DND-41 (cell line): ENCODE results near the gene GYG2.
"Not testable (repeated sequence)": the region's sequence is repeated elsewhere in the genome, so short reads cannot be mapped to it uniquely, and the experiment has no call there.

ENCODE experiments used
- ATAC-seq: fragments of 200-7000 bp; cut with Tn5 transposase; 3 replicates; pipeline ENCODE4 v1.9.1; 2021; ENCODE audit warnings: low read depth; ENCODE audit not compliant: insufficient read depth
- DNase-seq: peaks from one replicate; pipeline ENCODE4 v3.0.0-alpha.2; 2020
- H2AFZ ChIP-seq: 2 replicates; pipeline ENCODE4 v1.6.0; 2012; ENCODE audit warnings: low read depth, low read length
- H3K27ac ChIP-seq: 2 replicates; pipeline ENCODE4 v1.5.1; 2012; ENCODE audit warnings: low read length, inconsistent platforms
- H3K27me3 ChIP-seq: fragments of 200-600 bp; sonication (generic); 2 replicates; pipeline ENCODE4 v1.6.0; 2012; ENCODE audit warnings: low read length, mild to moderate bottlenecking, inconsistent platforms; ENCODE audit not compliant: insufficient read depth, poor library complexity
- H3K36me3 ChIP-seq: 2 replicates; pipeline ENCODE4 v1.5.1; 2012; ENCODE audit warnings: low read length, inconsistent platforms; ENCODE audit not compliant: insufficient read depth
- H3K4me1 ChIP-seq: 2 replicates; pipeline ENCODE4 v1.5.1; 2012; ENCODE audit warnings: mild to moderate bottlenecking, low read length; ENCODE audit not compliant: insufficient read depth
- H3K4me2 ChIP-seq: 2 replicates; pipeline ENCODE4 v1.6.0; 2012; ENCODE audit warnings: mild to moderate bottlenecking, moderate library complexity, low read length, inconsistent platforms; ENCODE audit not compliant: insufficient read depth
- H3K4me3 ChIP-seq, 2 experiments: fragments of 200-600 bp in 1 of 2; shearing (Covaris generic) in 1 of 2; 2 replicates each; pipeline ENCODE4 v1.5.1; 2012 to 2016; ENCODE audit warnings: inconsistent platforms in 2 of 2, low read length in 2 of 2, mild to moderate bottlenecking in 2 of 2, low read depth in 1 of 2, moderate library complexity in 1 of 2
- H3K79me2 ChIP-seq: 2 replicates; pipeline ENCODE4 v1.6.0; 2012; ENCODE audit warnings: low read length, inconsistent platforms; ENCODE audit not compliant: insufficient read depth
- H3K9ac ChIP-seq: 2 replicates; pipeline ENCODE4 v1.6.0; 2012; ENCODE audit warnings: low read depth, mild to moderate bottlenecking, inconsistent platforms, low read length, moderate library complexity
- H3K9me3 ChIP-seq: 2 replicates; pipeline ENCODE4 v1.5.1; 2012; ENCODE audit warnings: low read length, moderate library complexity, mild to moderate bottlenecking, inconsistent platforms; ENCODE audit not compliant: insufficient read depth, severe bottlenecking
- H4K20me1 ChIP-seq: 2 replicates; pipeline ENCODE4 v1.6.0; 2012; ENCODE audit warnings: low read length; ENCODE audit not compliant: insufficient read depth
- EZH2 ChIP-seq: IDR thresholded peaks from 3 replicates; pipeline ENCODE4 v1.6.1; 2012; ENCODE audit warnings: borderline replicate concordance, low read depth, mild to moderate bottlenecking, moderate library complexity, low read length, inconsistent platforms; ENCODE audit not compliant: severe bottlenecking
- TF ChIP-seq, protein P1 (sequence below): IDR thresholded peaks from 2 replicates; pipeline ENCODE4 v1.5.1; 2012; ENCODE audit warnings: borderline replicate concordance, low read length, moderate library complexity, mild to moderate bottlenecking; ENCODE audit not compliant: poor library complexity, severe bottlenecking; ENCODE audit errors: extremely low read depth

The GYG2 gene

DNA sequence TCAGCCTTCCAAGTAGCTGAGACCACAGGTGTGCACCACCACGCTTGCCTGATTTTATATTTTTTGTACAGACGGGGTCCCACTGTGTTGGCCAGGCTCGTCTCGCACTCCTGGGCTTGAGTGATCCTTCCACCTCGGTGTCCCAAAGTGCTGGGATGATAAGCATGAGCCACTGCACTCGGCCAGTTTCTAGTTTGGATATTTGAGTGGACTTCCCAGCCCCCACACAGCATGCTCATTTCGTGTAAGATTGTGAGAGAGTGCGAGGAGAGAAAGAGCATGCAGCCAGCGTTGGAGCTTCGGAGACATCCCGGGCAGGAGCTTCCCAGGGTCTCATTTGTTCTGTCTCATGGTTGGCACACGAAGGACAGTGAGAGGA is 68.6 kb downstream of the GYG2 start:
- Histone ChIP-seq H3K9me3 (no peaks in the 10 kb centered on the region), H3K9ac (no peak overlapping the region), H3K4me2 (no peak overlapping the region), H3K36me3 (no peaks in the 10 kb centered on the region), H3K27me3 (no peaks in the 10 kb centered on the region), H3K27ac (no peak overlapping the region), H2AFZ (no peak overlapping the region), H3K79me2 (no peaks in the 10 kb centered on the region), H3K4me3 (no peak overlapping the region), H3K4me1 (no peaks in the 10 kb centered on the region), H4K20me1 (no peaks in the 10 kb centered on the region)
- no peak for TF ChIP-seq EZH2
- TF ChIP-seq, protein P1, sequence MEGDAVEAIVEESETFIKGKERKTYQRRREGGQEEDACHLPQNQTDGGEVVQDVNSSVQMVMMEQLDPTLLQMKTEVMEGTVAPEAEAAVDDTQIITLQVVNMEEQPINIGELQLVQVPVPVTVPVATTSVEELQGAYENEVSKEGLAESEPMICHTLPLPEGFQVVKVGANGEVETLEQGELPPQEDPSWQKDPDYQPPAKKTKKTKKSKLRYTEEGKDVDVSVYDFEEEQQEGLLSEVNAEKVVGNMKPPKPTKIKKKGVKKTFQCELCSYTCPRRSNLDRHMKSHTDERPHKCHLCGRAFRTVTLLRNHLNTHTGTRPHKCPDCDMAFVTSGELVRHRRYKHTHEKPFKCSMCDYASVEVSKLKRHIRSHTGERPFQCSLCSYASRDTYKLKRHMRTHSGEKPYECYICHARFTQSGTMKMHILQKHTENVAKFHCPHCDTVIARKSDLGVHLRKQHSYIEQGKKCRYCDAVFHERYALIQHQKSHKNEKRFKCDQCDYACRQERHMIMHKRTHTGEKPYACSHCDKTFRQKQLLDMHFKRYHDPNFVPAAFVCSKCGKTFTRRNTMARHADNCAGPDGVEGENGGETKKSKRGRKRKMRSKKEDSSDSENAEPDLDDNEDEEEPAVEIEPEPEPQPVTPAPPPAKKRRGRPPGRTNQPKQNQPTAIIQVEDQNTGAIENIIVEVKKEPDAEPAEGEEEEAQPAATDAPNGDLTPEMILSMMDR, result no peak
- DNase-seq (no peak), ATAC-seq (no peak)

DNA sequence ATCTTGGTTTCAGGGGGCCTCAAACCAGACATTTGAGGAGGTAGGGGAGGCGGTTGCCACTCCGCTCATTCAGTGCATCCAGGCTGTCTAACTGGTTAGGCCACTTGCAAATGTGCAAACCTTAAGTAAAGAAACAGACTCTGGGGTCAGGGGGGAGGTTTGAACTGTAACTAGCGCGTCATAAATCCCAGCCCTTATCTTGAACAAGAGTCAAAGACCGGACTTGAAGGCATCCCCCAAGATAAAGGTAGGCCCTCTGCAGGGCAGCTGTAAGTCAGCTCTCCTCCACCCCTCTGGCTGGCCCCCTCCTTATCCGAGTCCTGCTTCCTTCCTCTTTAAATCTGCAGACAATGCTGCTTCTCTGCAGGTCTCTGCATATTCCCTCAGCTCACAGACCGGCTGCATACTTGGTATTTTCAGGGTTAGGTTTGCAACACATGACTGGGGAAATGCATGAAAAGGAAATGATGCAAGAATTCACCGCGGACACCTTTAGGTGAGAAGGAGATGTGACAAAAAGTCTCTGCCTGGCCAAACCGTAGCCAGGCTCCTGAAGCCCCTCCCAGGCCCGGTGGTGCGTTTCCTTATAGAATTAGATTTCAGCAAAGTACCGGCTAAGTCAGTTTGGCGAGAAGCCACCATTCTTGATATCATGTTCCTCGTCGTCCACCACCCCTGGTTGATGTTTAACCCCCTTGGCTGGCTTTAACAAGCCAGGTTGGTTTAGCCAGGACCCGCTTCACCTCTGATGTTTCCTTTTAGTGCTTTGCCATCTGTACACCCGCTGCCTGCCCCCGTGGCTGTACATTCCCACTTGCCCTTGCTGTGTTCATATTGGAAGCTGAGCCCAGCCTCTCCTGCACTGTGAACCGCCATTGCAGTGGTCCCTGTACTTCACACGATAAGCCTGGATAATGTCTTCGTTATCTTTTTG is 69.2 kb downstream of the GYG2 start:
- H3K4me1 ChIP-seq, H3K9ac ChIP-seq, H3K27ac ChIP-seq, H3K27me3 ChIP-seq, H4K20me1 ChIP-seq, H3K4me3 ChIP-seq, H3K9me3 ChIP-seq, H2AFZ ChIP-seq, DNase-seq, H3K4me2 ChIP-seq, H3K36me3 ChIP-seq, ATAC-seq, H3K79me2 ChIP-seq: not testable (repeated sequence)

DNA sequence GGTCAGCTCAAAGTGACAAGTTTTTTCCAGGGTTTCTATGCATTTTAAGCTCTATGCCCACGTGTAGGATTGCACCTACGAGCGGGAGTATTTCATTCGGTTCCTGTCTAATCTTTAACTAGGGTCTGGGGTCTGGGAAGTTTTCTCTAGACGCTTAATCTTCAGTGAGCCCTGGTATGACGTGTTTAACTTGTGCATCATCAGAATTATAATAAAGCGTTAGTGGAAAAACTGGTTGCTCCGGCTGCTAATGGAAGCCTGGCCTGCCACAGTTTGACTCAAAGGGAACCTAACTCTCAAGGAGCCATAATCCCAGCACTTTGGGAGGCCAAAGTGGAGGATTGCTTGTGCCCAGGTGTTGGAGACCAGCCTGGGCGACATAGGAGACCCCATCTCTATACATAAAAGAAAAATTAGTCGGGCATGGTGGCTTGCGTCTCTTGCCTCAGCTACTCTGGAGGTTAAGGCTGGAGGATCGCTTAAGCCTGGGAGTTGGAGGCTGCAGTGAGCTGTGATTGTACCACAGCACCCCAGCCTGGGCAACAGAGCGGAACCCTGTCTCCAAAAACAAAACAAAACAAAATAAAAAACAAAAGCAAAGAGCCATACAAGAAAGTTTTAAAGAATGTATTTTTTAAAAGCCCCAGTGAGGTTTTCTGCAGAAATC is 70.2 kb downstream of the GYG2 start:
- Histone ChIP-seq H4K20me1 (no peaks in the 10 kb centered on the region), H3K27ac (no peak overlapping the region), H3K9me3 (peaks cover 3% of the 10 kb centered on the region), H3K27me3 (no peaks in the 10 kb centered on the region), H3K4me2 (no peak overlapping the region), H3K4me3 (no peak overlapping the region), H3K4me1 (no peaks in the 10 kb centered on the region), H2AFZ (no peak overlapping the region), H3K36me3 (no peaks in the 10 kb centered on the region), H3K79me2 (no peaks in the 10 kb centered on the region), H3K9ac (no peak overlapping the region)
- DNase-seq (no peak), ATAC-seq (no peak)
- TF ChIP-seq, protein P1, result no peak
- no peak for TF ChIP-seq EZH2

DNA sequence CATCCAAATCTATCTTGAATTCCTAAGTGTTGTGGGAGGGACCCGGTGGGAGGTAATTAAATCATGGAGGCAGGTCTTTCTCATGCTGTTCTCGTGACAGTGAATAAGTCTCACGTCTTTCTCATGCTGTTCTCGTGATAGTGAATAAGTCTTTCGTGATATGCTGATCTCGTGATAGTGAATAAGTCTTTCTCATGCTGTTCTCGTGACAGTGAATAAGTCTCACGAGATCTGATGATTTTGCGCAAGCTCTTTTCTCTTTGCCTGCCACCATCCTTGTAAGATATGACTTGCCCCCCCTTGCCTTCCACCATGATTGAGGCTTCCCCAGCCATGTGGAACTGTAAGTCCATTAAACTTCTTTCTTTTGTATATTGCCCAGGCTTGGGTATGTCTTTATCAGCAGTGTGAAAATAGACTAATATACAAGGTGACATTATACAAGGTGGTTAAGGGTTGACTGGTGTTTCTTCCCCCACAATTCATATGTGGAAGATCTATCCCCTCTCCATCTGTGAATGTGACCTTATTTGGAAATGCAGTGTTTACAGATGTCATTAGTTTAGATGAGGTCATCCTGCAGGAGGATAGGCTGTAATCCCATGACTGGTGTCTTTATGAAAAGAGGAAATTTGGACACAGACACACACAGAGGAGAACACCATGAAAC is 72.8 kb downstream of the GYG2 start:
- Histone ChIP-seq H3K9ac (no peak overlapping the region), H3K4me3 (no peak overlapping the region), H3K79me2 (no peaks in the 10 kb centered on the region), H3K27me3 (no peaks in the 10 kb centered on the region), H3K9me3 (peaks cover 3% of the 10 kb centered on the region), H3K4me2 (no peak overlapping the region), H3K27ac (no peak overlapping the region), H3K4me1 (no peaks in the 10 kb centered on the region), H4K20me1 (no peaks in the 10 kb centered on the region), H3K36me3 (no peaks in the 10 kb centered on the region), H2AFZ (no peak overlapping the region)
- DNase-seq, result no peak
- ATAC-seq, result no peak
- TF ChIP-seq EZH2, result no peak
- TF ChIP-seq, protein P1, result no peak
